ENCODE data around the gene KNCN. TPM values are rescaled to one million over a fixed set of nuclear protein-coding genes. Genes with fewer than 3 reads are reported as not detected.

Gene KNCN
- total and polyA plus RNA-seq, 2 experiments from 2014 or later: not detected

- no peak for TF ChIP-seq REST (IDR thresholded peaks at IDR 0.05; ENCODE audit: unreplicated experiment)
- TF ChIP-seq STAT1 (IDR thresholded peaks at IDR 0.05; ENCODE audit: unreplicated experiment): no peak
- TF ChIP-seq POLR2AphosphoS5 (IDR thresholded peaks at IDR 0.05; ENCODE audit: low read depth): no peak
- no peak for TF ChIP-seq EZH2phosphoT487 (IDR thresholded peaks at IDR 0.05; ENCODE audit: unreplicated experiment)
Measured at GRCh38 chr1:46538147-46538546, 13.3 kb downstream of the KNCN start (continued).

- H4K20me1 ChIP-seq (replicated peaks; ENCODE audit: insufficient read depth): no peaks in the 10 kb centered on the region; the same call in 1 of the 2 replicates
- DNase-seq (ENCODE audit: low spot score): no peak
- H3K79me2 ChIP-seq (replicated peaks; ENCODE audit: insufficient read depth): no peaks in the 10 kb centered on the region
- H3F3A ChIP-seq (replicated peaks; ENCODE audit: low read depth): 0 out of 2 replicates have a peak, but pooled peaks cover 3% of the 10 kb centered on the region
- Mint-ChIP-seq H3K27me3 (ENCODE audit: insufficient read depth, low read depth, poor library complexity) (peaks cover 46% of the 10 kb centered on the region), H3K9me3 (no peaks in the 10 kb centered on the region; the same call in 2 of the 3 replicates), H3K4me1 (peaks cover 4% of the 10 kb centered on the region), H3K4me3 (no peak overlapping the region), H3K36me3 (ENCODE audit: low read depth) (no peaks in the 10 kb centered on the region; the same call in 2 of the 3 replicates), H3K27ac (no peak overlapping the region)
- H3K27me3 ChIP-seq (ENCODE audit: insufficient read depth): peaks cover 97% of the 10 kb centered on the region
- H3K4me3 ChIP-seq: no peak overlapping the region
- no peaks in the 10 kb centered on the region for H3K36me3 ChIP-seq (ENCODE audit: insufficient read depth)
- H3K4me1 ChIP-seq (ENCODE audit: insufficient read depth): peaks cover 5% of the 10 kb centered on the region
- H3K27ac ChIP-seq (ENCODE audit: low read depth): no peak overlapping the region
- H3K4me2 ChIP-seq: no peak overlapping the region
- no peak for ATAC-seq
- no peaks in the 10 kb centered on the region for H3K9me2 ChIP-seq (ENCODE audit: insufficient read depth)
- H2AFZ ChIP-seq: no peak overlapping the region
- TF ChIP-seq STAT1 (IDR thresholded peaks at IDR 0.05; ENCODE audit: unreplicated experiment) (no peak), JUNB (IDR thresholded peaks at IDR 0.05; ENCODE audit: unreplicated experiment) (no peak), ZNF462 (CRISPR knock-in tag; IDR thresholded peaks at IDR 0.05) (no peak), NANOG (IDR thresholded peaks at IDR 0.05; ENCODE audit: borderline replicate concordance) (no peak), REST (IDR thresholded peaks at IDR 0.05; ENCODE audit: unreplicated experiment) (no peak), CTCF (conservative IDR thresholded peaks at IDR 0.05; ENCODE audit: low read depth in 2 of 2) (no peak), POLR2AphosphoS5 (IDR thresholded peaks at IDR 0.05; ENCODE audit: low read depth) (no peak), ZNF331 (CRISPR knock-in tag; IDR thresholded peaks at IDR 0.05; ENCODE audit: low read depth) (no peak), CREB1 (CRISPR knock-in tag; IDR thresholded peaks at IDR 0.05; ENCODE audit: low read depth) (no peak)
Measured at GRCh38 chr1:46537651-46538050, 13.8 kb downstream of the KNCN start.
